IMR-90 (cell line): Measurements from ENCODE around the gene USP54.

Experiments
- BHLHE40 ChIP-seq: fragments of 150-350 bp; IDR thresholded peaks from 2 replicates; pipeline ENCODE4 v1.6.1; 2016; ENCODE audit warnings: mild to moderate bottlenecking, low read depth, low read length
- CEBPB ChIP-seq: IDR thresholded peaks from 2 replicates; pipeline ENCODE4 v1.6.1; 2012; ENCODE audit warnings: low read depth, low read length, improper control_type of control experiment
- CHD1 ChIP-seq: IDR thresholded peaks from 2 replicates; pipeline ENCODE4 v1.6.1; 2012; ENCODE audit warnings: low read depth, low read length, improper control_type of control experiment
- CTCF ChIP-seq: conservative IDR thresholded peaks from 2 replicates; pipeline ENCODE4 v1.5.1; 2012; ENCODE audit warnings: mild to moderate bottlenecking, low read depth, low read length, improper control_type of control experiment
- ELK1 ChIP-seq: fragments of 150-350 bp; IDR thresholded peaks from 2 replicates; pipeline ENCODE4 v1.6.1; 2016; ENCODE audit warnings: low read depth, mild to moderate bottlenecking, low read length, moderate library complexity, borderline replicate concordance
- MAZ ChIP-seq: IDR thresholded peaks from 2 replicates; pipeline ENCODE4 v1.6.1; 2012; ENCODE audit warnings: low read depth, mild to moderate bottlenecking, low read length, improper control_type of control experiment, moderate library complexity, borderline replicate concordance
- MXI1 ChIP-seq: IDR thresholded peaks from 2 replicates; pipeline ENCODE4 v1.6.1; 2012; ENCODE audit warnings: low read depth, mild to moderate bottlenecking, low read length, moderate library complexity, borderline replicate concordance
- POLR2A ChIP-seq: IDR thresholded peaks from 2 replicates; pipeline ENCODE4 v1.6.1; 2012; ENCODE audit warnings: mild to moderate bottlenecking, low read depth, low read length
- RCOR1 ChIP-seq: IDR thresholded peaks from 2 replicates; pipeline ENCODE4 v1.6.1; 2012; ENCODE audit warnings: mild to moderate bottlenecking, low read length, improper control_type of control experiment; ENCODE audit not compliant: insufficient replicate concordance
- USF2 ChIP-seq: fragments of 150-350 bp; IDR thresholded peaks from 2 replicates; pipeline ENCODE4 v1.6.1; 2017; ENCODE audit warnings: mild to moderate bottlenecking, antibody characterized with exemption, low read length, low read depth

GRCh38 chr10:73494213-73494612, 96.9 kb downstream of the USP54 start:
- no peak for TF ChIP-seq CHD1
- TF ChIP-seq CTCF: no peak
- TF ChIP-seq CEBPB: no peak
- TF ChIP-seq POLR2A: no peak
- no peak for TF ChIP-seq MAZ
- TF ChIP-seq MXI1: no peak
- no peak for TF ChIP-seq USF2
- no peak for TF ChIP-seq ELK1
- no peak for TF ChIP-seq BHLHE40
- TF ChIP-seq RCOR1: no peak
